Liver (tissue), 3 donors: ENCODE results near the gene CD6.

Experiments
- JUND ChIP-seq, 2 donors: IDR thresholded peaks; 2 replicates each; pipeline ENCODE4 v1.6.1; 2016; ENCODE audit warnings: antibody characterized with exemption in 2 of 2
- YY1 ChIP-seq: IDR thresholded peaks from 2 replicates; pipeline ENCODE4 v1.6.1; 2016; ENCODE audit warnings: antibody characterized with exemption, mild to moderate bottlenecking
- TF ChIP-seq, protein P1 (sequence below): fragments of 150-350 bp; IDR thresholded peaks from 2 replicates; pipeline ENCODE4 v1.5.1; 2017; ENCODE audit warnings: improper control_type of control experiment, low read depth, low read length; ENCODE audit not compliant: missing input control
- TF ChIP-seq, protein P2 (sequence below): IDR thresholded peaks from 2 replicates; pipeline ENCODE4 v1.6.1; 2016; ENCODE audit warnings: antibody characterized with exemption, mild to moderate bottlenecking
- TF ChIP-seq, protein P3 (sequence below): IDR thresholded peaks from 2 replicates; pipeline ENCODE4 v1.6.1; 2016; ENCODE audit warnings: antibody characterized with exemption
- TF ChIP-seq, protein P4 (sequence below): IDR thresholded peaks from 2 replicates; pipeline ENCODE4 v1.6.1; 2016; ENCODE audit warnings: antibody characterized with exemption
- donor health status: healthy.
- donor health status: healthy.

DNA sequence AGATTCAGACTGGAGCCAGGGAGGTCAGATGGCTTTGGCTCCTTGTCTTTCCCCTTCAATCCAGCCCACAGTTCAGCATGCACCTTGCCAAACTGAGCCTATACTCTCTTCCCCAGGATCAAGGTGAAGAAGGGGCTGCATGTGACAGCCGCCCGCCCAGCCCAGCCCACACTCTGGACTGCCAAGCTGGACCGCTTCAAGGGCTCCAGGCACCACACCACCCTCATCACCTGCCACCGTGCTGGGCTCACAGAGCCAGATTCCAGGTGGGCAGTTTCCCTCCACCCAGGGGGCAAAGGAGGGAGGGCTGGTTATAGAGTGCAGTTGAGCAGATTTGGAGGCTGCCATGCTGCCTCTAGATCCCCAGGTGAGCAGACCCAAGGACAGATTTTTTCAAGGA, 41.1 kb upstream of the CD6 start:
- TF ChIP-seq, protein P1, sequence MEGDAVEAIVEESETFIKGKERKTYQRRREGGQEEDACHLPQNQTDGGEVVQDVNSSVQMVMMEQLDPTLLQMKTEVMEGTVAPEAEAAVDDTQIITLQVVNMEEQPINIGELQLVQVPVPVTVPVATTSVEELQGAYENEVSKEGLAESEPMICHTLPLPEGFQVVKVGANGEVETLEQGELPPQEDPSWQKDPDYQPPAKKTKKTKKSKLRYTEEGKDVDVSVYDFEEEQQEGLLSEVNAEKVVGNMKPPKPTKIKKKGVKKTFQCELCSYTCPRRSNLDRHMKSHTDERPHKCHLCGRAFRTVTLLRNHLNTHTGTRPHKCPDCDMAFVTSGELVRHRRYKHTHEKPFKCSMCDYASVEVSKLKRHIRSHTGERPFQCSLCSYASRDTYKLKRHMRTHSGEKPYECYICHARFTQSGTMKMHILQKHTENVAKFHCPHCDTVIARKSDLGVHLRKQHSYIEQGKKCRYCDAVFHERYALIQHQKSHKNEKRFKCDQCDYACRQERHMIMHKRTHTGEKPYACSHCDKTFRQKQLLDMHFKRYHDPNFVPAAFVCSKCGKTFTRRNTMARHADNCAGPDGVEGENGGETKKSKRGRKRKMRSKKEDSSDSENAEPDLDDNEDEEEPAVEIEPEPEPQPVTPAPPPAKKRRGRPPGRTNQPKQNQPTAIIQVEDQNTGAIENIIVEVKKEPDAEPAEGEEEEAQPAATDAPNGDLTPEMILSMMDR, result no peak
- TF ChIP-seq JUND (IDR thresholded peaks at IDR 0.05), result no peak
- TF ChIP-seq, protein P2, sequence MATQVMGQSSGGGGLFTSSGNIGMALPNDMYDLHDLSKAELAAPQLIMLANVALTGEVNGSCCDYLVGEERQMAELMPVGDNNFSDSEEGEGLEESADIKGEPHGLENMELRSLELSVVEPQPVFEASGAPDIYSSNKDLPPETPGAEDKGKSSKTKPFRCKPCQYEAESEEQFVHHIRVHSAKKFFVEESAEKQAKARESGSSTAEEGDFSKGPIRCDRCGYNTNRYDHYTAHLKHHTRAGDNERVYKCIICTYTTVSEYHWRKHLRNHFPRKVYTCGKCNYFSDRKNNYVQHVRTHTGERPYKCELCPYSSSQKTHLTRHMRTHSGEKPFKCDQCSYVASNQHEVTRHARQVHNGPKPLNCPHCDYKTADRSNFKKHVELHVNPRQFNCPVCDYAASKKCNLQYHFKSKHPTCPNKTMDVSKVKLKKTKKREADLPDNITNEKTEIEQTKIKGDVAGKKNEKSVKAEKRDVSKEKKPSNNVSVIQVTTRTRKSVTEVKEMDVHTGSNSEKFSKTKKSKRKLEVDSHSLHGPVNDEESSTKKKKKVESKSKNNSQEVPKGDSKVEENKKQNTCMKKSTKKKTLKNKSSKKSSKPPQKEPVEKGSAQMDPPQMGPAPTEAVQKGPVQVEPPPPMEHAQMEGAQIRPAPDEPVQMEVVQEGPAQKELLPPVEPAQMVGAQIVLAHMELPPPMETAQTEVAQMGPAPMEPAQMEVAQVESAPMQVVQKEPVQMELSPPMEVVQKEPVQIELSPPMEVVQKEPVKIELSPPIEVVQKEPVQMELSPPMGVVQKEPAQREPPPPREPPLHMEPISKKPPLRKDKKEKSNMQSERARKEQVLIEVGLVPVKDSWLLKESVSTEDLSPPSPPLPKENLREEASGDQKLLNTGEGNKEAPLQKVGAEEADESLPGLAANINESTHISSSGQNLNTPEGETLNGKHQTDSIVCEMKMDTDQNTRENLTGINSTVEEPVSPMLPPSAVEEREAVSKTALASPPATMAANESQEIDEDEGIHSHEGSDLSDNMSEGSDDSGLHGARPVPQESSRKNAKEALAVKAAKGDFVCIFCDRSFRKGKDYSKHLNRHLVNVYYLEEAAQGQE, result no peak
- TF ChIP-seq, protein P3, sequence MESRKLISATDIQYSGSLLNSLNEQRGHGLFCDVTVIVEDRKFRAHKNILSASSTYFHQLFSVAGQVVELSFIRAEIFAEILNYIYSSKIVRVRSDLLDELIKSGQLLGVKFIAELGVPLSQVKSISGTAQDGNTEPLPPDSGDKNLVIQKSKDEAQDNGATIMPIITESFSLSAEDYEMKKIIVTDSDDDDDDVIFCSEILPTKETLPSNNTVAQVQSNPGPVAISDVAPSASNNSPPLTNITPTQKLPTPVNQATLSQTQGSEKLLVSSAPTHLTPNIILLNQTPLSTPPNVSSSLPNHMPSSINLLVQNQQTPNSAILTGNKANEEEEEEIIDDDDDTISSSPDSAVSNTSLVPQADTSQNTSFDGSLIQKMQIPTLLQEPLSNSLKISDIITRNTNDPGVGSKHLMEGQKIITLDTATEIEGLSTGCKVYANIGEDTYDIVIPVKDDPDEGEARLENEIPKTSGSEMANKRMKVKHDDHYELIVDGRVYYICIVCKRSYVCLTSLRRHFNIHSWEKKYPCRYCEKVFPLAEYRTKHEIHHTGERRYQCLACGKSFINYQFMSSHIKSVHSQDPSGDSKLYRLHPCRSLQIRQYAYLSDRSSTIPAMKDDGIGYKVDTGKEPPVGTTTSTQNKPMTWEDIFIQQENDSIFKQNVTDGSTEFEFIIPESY, result no peak
- no peak for TF ChIP-seq YY1
- TF ChIP-seq, protein P4, sequence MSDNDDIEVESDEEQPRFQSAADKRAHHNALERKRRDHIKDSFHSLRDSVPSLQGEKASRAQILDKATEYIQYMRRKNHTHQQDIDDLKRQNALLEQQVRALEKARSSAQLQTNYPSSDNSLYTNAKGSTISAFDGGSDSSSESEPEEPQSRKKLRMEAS, result no peak
